ENCODE results near the gene ADGRD2. TPM values are rescaled to one million over a fixed set of nuclear protein-coding genes. Genes with fewer than 3 reads are reported as not detected.

Gene ADGRD2
- total RNA-seq, 1 experiment from 2014 or later, result not detected

DNA sequence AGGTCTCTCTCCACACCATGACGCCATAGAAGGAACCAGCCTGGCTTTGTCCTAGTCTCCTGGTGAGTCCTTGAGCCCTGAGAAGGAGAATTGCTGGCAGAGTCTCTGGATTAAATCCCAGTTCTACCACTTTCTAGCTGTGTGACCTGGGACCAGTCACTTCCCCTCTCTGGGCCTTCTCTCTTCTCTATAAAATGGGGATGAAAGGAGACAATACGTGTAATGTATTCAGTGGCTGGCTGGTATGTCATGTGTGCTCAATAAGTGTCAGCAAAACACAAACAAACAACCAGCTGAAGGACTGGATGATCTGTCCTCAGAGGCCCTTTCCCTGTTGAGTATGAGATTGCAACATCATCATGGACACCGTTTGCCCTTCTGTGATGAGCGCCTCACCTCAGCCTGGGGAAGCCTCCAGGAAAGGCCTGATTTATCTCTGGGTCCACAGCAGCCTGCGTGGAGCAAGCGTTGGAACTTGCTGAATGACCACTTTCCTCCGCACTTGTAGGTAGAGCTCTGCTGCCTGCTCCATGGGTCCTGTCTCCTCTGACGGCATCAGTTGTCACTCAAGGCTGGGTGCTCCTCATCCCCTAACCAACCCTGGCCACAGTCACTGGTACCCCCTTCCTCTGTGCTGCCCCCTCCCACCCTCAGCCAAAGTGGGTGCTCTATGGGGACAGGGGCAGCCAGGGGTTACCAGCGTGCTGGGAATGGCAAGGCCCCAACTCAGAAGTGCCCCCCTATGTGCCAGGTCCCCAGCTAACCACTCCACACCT, 60.6 kb downstream of the ADGRD2 start:
- DNase-seq (ENCODE audit: low read depth, low spot score) (no peak), ATAC-seq (no peak)
- H3K79me2 ChIP-seq (ENCODE audit: insufficient read depth, low read length), result no peaks in the 10 kb centered on the region
- H3K36me3 ChIP-seq (ENCODE audit: control insufficient read depth in 1 of 2, insufficient read depth in 2 of 2, low read length in 2 of 2), result no peaks in the 10 kb centered on the region
- no peaks in the 10 kb centered on the region for H3K9me3 ChIP-seq (ENCODE audit: control insufficient read depth in 1 of 2, insufficient read depth in 1 of 2, low read depth in 1 of 2, low read length in 2 of 2)
- H4K20me1 ChIP-seq (ENCODE audit: insufficient read depth), result no peaks in the 10 kb centered on the region
- H3K4me1 ChIP-seq (ENCODE audit: control insufficient read depth in 1 of 2, insufficient read depth in 2 of 2, low read length in 2 of 2), result peaks cover 5 to 8% of the 10 kb centered on the region in 2 experiments; a peak in 3 of 4 replicates
- BruUV-seq (replicated peaks), result no TSS peak
- intact Hi-C loops (cut with micrococcal nuclease), result no loop called here
- no peak overlapping the region for H2AFZ ChIP-seq (ENCODE audit: low read depth, low read length, poor library complexity, severe bottlenecking)
- H3K27ac ChIP-seq (ENCODE audit: low read depth, low read length), result no peak overlapping the region
- POLR2A ChIA-PET, result no interaction called here
- TF ChIP-seq EGR1 (IDR thresholded peaks at IDR 0.05; ENCODE audit: low read depth), result no peak
- no peak for TF ChIP-seq SP1 (IDR thresholded peaks at IDR 0.05; ENCODE audit: low read depth)
- no peak for TF ChIP-seq POLR2AphosphoS5 (IDR thresholded peaks at IDR 0.05; ENCODE audit: low read depth, low read length)
- TF ChIP-seq SRF (IDR thresholded peaks at IDR 0.05; ENCODE audit: low read depth), result no peak
- TF ChIP-seq RAD21 (IDR thresholded peaks at IDR 0.05; ENCODE audit: low read depth), result no peak
- TF ChIP-seq, protein P1, sequence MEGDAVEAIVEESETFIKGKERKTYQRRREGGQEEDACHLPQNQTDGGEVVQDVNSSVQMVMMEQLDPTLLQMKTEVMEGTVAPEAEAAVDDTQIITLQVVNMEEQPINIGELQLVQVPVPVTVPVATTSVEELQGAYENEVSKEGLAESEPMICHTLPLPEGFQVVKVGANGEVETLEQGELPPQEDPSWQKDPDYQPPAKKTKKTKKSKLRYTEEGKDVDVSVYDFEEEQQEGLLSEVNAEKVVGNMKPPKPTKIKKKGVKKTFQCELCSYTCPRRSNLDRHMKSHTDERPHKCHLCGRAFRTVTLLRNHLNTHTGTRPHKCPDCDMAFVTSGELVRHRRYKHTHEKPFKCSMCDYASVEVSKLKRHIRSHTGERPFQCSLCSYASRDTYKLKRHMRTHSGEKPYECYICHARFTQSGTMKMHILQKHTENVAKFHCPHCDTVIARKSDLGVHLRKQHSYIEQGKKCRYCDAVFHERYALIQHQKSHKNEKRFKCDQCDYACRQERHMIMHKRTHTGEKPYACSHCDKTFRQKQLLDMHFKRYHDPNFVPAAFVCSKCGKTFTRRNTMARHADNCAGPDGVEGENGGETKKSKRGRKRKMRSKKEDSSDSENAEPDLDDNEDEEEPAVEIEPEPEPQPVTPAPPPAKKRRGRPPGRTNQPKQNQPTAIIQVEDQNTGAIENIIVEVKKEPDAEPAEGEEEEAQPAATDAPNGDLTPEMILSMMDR (IDR thresholded peaks at IDR 0.05 in 2 of 3, conservative IDR thresholded peaks at IDR 0.05 in 1 of 3; ENCODE audit: borderline replicate concordance in 1 of 3, insufficient read depth in 1 of 3, low read depth in 2 of 3, low read length in 2 of 3), result no peak
- TF ChIP-seq CBX3 (IDR thresholded peaks at IDR 0.05; ENCODE audit: low read depth), result no peak
- no peak for TF ChIP-seq EZH2 (IDR thresholded peaks at IDR 0.05)
- TF ChIP-seq, protein P2, sequence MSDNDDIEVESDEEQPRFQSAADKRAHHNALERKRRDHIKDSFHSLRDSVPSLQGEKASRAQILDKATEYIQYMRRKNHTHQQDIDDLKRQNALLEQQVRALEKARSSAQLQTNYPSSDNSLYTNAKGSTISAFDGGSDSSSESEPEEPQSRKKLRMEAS (IDR thresholded peaks at IDR 0.05), result no peak
- TF ChIP-seq, protein P3, sequence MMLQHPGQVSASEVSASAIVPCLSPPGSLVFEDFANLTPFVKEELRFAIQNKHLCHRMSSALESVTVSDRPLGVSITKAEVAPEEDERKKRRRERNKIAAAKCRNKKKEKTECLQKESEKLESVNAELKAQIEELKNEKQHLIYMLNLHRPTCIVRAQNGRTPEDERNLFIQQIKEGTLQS (IDR thresholded peaks at IDR 0.05), result no peak
- TF ChIP-seq JUND (IDR thresholded peaks at IDR 0.05), result no peak
- no peak for TF ChIP-seq POLR2A (IDR thresholded peaks at IDR 0.05; ENCODE audit: borderline replicate concordance, extremely low read depth, insufficient read depth, insufficient read length)
- TF ChIP-seq, protein P4, sequence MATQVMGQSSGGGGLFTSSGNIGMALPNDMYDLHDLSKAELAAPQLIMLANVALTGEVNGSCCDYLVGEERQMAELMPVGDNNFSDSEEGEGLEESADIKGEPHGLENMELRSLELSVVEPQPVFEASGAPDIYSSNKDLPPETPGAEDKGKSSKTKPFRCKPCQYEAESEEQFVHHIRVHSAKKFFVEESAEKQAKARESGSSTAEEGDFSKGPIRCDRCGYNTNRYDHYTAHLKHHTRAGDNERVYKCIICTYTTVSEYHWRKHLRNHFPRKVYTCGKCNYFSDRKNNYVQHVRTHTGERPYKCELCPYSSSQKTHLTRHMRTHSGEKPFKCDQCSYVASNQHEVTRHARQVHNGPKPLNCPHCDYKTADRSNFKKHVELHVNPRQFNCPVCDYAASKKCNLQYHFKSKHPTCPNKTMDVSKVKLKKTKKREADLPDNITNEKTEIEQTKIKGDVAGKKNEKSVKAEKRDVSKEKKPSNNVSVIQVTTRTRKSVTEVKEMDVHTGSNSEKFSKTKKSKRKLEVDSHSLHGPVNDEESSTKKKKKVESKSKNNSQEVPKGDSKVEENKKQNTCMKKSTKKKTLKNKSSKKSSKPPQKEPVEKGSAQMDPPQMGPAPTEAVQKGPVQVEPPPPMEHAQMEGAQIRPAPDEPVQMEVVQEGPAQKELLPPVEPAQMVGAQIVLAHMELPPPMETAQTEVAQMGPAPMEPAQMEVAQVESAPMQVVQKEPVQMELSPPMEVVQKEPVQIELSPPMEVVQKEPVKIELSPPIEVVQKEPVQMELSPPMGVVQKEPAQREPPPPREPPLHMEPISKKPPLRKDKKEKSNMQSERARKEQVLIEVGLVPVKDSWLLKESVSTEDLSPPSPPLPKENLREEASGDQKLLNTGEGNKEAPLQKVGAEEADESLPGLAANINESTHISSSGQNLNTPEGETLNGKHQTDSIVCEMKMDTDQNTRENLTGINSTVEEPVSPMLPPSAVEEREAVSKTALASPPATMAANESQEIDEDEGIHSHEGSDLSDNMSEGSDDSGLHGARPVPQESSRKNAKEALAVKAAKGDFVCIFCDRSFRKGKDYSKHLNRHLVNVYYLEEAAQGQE (IDR thresholded peaks at IDR 0.05; ENCODE audit: low read depth), result no peak
- TF ChIP-seq ZNF274 (IDR thresholded peaks at IDR 0.05; ENCODE audit: low read depth, low read length), result no peak
- TF ChIP-seq CEBPB (IDR thresholded peaks at IDR 0.05; ENCODE audit: low read depth), result no peak
- no peak for TF ChIP-seq SIN3A (IDR thresholded peaks at IDR 0.05; ENCODE audit: low read depth)
- TF ChIP-seq YY1 (IDR thresholded peaks at IDR 0.05; ENCODE audit: extremely low read depth, insufficient replicate concordance, low read depth, low read length), result no peak
- no peak for TF ChIP-seq EZH2phosphoT487 (IDR thresholded peaks at IDR 0.05; ENCODE audit: borderline replicate concordance)
- TF ChIP-seq, protein P5, sequence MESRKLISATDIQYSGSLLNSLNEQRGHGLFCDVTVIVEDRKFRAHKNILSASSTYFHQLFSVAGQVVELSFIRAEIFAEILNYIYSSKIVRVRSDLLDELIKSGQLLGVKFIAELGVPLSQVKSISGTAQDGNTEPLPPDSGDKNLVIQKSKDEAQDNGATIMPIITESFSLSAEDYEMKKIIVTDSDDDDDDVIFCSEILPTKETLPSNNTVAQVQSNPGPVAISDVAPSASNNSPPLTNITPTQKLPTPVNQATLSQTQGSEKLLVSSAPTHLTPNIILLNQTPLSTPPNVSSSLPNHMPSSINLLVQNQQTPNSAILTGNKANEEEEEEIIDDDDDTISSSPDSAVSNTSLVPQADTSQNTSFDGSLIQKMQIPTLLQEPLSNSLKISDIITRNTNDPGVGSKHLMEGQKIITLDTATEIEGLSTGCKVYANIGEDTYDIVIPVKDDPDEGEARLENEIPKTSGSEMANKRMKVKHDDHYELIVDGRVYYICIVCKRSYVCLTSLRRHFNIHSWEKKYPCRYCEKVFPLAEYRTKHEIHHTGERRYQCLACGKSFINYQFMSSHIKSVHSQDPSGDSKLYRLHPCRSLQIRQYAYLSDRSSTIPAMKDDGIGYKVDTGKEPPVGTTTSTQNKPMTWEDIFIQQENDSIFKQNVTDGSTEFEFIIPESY (IDR thresholded peaks at IDR 0.05; ENCODE audit: extremely low read depth, insufficient replicate concordance, low read length), result no peak
- H3K9me2 ChIP-seq (ENCODE audit: insufficient read depth), result no peaks in the 10 kb centered on the region
- CTCF ChIA-PET, result no interaction called here
- RAD21 ChIA-PET (ENCODE audit: low non-redundant PET in 1 of 2, low total read pairs in 2 of 2, uncharacterized antibody in 2 of 2, unreplicated experiment in 2 of 2), result no interaction called here
- H3K9ac ChIP-seq (ENCODE audit: low read length), result no peak overlapping the region
- no peaks in the 10 kb centered on the region for H3K27me3 ChIP-seq (ENCODE audit: insufficient read depth, low read length)
- no peak overlapping the region for H3K4me3 ChIP-seq (replicated peaks in 1 of 2; ENCODE audit: low read depth in 1 of 2, low read length in 2 of 2)
- H3K4me2 ChIP-seq (ENCODE audit: low read length), result no peak overlapping the region

Data from HCT116 (cell line).